ENCODE measurements around the gene SH2B2.
A peak's percentile ranks its signal among the peaks of the same experiment; 100 is the strongest.

Gene SH2B2

DNA sequence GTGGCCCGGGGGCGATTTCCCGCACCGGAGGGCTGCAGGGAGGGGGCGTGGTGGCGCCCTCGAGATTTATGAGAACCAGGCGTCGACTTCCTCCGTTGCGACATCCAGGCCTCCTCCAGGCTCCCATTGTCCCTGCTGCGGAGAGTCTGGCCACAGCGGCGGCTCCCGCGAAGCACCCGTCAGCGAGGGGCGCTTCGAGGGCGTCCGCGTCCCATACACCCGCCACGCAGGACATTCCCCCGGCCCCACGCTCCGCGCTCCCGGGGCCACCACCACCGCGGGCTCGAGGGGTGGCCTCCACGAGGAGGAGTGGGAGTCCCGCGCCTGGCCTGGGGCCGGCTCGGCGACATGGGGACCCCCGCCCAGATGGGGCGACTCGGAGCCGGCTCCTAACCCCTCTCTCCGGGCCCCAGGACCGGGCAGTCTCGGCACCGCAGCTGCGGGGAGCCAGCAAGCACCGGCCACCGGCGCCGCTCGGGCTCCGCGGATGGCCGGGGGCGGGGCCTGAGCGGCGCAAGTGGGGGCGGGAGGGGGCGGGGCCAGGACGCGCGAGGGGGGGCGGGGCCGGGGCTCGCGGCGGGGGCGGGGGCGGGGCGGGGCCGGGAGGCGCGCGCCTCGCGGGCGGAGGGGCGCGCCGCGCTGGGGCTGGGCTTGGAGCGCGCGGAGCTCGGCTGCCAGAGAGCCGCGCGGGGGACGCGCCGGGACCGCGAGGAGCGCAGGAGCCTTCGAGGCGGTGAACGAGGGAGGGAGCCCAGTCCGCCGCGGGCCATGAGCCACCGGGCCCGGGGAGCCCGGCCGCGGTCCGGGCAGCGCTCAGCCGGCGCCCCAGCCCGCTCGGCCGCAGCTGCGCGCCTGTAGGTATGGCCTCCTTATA, at the start of gene SH2B2:
Gene SH2B2, plus strand, starts transcription at position 632 of the 874 bp plus-strand sequence. CDS start 13,683 bp downstream, outside the sequence.
- DNase-seq (ENCODE audit: low read depth) = peak; percentile 61

GRCh38 chr7:102239206-102239820, 47.4 kb upstream of the SH2B2 start:
- DNase-seq (ENCODE audit: low read depth) = no peak

GRCh38 chr7:102241431-102241830, 45.2 kb upstream of the SH2B2 start:
- DNase-seq (ENCODE audit: low read depth) = no peak

DNA sequence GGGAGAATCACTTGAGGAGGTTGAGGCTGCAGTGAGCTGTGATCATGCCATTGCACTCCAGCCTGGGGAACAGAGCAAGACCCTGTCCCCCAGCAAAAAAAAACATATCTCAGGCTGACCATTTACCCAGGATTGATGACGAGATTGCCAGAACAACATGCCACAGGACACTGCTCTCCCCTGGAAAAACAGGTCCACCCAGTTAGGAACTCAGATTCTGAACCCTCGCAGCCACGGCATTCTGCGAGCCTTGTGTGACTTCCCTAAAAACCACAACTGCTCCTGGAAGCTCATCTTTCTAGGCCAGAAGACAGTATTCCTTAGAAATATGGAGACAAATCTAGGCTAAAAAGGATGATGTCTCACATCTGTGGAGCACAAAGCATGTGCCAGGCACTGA, 42.1 kb upstream of the SH2B2 start:
- DNase-seq (ENCODE audit: low read depth) = no peak

- no peak for DNase-seq (ENCODE audit: low read depth)
Measured at GRCh38 chr7:102248081-102248455, 38.6 kb upstream of the SH2B2 start.

DNA sequence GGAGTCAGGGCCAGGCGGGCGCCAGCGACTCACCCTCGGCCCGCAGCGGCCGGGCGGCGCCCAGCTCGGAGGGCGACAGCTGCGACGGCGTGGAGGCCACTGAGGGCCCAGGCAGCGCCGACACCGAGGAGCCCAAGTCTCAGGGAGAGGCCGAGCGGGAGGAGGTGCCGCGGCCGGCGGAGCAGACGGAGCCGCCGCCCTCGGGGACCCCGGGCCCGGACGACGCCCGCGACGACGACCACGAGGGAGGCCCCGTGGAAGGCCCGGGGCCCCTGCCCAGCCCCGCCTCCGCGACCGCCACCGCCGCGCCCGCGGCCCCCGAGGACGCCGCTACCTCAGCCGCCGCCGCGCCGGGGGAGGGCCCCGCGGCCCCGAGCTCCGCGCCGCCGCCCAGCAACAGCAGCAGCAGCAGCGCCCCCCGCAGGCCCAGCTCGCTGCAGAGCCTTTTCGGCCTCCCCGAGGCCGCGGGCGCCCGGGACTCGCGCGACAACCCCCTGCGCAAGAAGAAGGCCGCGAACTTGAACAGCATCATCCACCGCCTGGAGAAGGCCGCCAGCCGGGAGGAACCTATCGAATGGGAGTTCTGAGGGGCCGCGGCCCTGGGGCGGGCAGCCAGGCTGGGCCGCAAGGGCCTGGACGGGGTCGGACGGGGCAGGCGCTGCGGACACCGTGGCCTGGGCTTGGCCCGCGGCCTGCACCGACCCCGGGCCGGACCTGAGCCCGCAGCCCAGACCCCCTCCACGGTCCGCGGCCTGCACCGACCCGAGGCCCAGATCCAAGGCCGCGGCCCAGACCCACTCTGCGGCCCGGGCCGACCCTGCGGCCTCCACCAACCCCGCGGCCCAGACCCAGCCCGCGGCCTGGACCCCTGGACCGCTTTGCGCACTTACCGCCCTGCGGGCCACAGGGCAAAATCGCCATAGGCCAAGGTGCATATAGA, 37.9 kb upstream of the SH2B2 start:
- no peak for DNase-seq (ENCODE audit: low read depth)

DNA sequence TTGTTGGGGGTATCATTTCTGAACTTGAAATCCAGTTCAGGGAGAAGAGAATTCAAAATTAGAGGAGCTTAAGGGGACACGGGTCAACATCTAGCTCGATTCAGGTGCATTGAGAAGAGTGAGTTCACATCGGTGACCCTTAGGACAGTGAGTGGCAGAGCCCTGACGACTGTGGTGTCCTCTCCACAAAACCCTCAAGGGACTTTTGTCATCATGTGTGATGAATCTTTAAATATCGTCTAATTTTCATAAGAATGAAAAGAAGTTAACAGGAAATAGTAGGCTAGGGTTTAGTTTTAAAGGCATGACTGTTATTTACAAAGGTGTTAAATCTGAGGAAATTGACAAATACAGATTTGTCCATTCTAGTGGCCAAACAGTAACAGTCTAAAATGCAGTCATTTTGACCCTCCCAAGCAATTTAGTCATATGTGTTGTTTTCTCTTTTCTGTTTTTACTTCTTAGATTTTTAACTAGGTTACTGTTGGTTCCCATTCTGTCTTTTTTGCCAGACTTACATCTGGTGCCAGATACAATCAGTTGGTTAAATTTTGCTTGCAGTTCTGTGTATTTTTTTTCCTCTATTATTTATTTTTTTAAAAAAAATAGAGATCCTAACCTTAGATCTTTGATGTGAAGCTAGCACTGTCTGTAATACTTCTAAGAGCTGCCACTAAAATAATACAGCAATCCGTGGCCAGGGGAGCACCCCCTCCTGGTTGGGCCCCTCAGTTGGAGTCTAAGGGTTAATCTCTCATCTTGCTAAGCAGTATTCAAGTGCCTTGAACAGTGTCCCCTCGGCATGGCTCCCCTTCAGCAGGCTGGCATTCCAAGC, 34.9 kb upstream of the SH2B2 start:
- no peak for DNase-seq (ENCODE audit: low read depth)

GRCh38 chr7:102252366-102252982, 34.2 kb upstream of the SH2B2 start:
- DNase-seq (ENCODE audit: low read depth) = no peak

DNA sequence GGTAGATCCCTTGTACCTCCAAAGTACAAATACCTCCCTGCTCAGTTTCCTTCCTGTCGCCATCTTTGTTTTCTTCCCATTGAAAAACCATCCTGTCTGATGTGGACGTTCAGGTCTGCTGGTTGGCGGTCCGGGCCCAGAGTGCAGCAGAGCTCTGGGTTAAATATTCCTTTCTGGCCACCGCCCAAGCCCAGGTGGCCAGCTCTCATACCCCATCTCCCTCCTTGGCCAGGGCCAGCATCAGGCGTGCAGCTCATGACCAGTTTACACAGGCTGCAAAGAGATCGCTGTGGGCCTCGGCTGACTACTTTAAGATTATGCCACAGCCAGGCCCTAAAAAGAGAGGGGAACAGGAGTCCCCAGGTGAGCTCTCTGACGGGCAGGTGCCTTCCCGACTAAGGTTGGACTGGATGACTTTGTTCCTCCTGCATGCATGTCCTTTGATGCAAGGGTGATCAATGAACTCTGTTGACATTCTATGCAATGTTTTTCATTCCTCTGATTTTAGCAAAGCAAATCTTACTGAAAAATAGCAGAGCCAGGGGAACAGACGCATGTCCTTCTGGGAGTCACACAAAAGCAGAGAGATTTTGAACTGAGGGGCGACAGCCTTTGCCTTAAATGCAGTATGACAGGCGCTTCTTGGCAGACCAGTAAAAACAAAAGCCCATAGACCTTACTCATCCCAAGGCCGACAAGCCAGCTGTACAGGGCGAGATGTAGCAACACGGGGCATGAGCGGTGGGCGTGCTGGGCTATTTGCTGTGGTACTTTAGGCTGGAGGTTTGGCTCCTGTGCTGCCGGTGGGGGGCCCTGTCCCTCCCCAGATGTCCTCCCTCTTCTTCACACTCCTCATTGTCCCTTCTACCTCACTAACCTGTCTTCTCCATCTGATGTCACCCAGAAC, 33.3 kb upstream of the SH2B2 start:
- DNase-seq (ENCODE audit: low read depth) = no peak

DNA sequence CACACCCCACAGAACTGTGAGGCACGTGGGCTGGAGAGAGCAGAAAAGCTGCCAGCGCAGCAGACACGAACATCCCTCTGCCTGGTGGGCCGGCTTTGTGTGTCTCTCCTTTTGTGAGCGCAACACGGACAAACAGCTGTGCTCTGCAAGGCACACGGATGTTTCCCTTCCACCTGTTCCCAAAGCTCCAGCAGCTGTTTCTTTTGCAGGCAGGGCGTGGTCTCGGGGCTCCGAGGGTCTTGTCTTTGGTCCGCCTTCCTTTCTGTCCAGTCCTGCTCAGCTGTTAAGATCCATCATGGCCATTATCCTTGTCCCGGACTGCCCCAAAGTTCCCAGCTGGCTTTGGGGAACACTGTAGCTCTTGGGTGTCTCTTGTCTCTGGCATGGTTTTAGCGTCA, 32.7 kb upstream of the SH2B2 start:
- no peak for DNase-seq (ENCODE audit: low read depth)

DNA sequence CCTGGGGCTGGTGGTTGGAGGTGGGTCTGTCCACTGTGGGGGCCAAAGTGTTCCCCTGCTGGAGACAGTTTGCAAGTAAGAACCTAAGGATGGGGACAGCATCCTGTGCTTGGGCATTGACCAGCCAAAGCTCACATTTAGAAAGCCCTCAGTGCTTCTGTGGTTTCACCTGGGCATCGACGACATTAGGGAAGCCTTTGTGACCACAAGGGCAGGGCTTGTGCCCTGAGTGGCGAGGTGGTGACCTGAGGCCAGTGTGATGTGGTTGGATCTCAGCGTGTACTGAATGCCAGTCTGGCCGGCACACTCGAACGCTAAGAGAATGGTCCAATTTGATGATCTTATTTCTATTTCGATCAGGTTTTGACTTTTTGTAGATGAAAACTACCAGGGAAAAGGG, 32.1 kb upstream of the SH2B2 start:
- DNase-seq (ENCODE audit: low read depth) = no peak

DNA sequence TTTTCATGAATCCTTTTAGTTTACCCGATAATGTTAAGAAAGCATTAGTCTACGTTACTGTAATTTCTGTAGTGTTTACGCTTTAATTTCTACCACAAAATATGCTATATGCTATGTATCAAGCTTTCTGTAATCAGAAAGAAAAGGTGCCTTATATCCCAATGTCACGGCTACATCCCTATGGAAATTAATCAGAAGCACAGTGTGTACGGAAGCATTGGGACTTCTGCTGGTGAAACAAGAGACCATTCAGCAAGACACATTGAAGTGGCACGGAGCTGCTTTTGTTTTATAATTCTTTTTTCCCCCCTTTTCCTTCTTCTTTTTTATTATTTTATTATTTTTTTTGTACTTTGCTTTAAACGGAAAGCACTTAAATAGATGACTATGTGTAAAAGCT, 31.2 kb upstream of the SH2B2 start:
- no peak for DNase-seq (ENCODE audit: low read depth)

DNA sequence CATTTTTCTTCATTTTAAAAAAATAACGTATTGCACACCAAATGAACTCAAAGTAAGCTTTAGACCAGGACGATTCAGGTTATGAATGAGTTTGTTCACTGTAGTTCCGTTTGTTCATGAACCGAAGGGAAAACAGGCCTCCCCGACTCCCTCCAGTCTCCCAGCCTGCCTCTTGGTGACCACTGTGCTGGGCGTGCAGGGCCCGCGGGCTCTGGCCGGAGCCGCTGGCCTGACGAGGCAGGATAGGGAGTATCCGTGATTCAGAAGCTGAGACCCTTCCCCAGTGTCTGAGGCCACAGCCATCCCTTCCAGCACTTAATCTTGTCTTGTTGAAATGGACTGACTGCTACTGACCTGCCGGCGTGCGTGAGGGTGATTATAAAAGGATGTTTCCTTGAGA, 30.8 kb upstream of the SH2B2 start:
- no peak for DNase-seq (ENCODE audit: low read depth)

DNA sequence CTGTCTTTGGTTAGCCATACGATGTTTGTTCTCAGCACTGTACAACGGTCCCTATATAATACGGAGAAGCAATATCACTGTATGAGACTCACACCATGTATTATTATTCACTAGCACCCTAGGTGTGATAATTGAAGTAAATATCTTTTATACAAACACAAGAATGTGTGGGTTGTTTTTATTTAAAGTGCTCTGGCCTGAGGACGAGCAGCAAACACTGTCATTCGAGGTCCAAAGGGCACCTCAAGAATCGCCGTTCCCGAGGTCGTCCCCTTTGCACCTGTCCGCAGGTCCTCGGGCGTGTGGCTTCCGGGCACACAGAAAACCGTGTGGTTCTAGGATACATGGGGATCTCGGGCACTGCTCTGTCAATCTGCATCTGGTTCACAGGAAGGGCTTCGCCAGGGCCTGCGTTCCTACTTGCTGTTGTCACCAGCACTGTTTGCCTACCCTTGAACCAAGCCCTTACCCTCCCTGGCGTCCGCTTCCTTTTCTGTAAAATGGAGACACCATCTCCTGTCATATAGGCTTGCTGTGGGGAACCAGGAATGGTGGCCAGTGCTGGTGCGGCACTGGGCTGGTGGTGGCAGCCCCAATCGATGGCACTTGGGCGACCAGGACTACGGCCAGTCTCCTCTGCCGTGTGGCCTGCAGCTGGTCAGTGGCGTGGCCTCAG, 28.5 kb upstream of the SH2B2 start:
- no peak for DNase-seq (ENCODE audit: low read depth)

GRCh38 chr7:102258749-102259107, 27.9 kb upstream of the SH2B2 start:
- no peak for DNase-seq (ENCODE audit: low read depth)

- DNase-seq (ENCODE audit: low read depth) = peak; percentile 14
Measured at GRCh38 chr7:102260856-102261255, 25.8 kb upstream of the SH2B2 start.

GRCh38 chr7:102261451-102261850, 25.2 kb upstream of the SH2B2 start:
- no peak for DNase-seq (ENCODE audit: low read depth)

GRCh38 chr7:102262546-102262945, 24.1 kb upstream of the SH2B2 start:
- no peak for DNase-seq (ENCODE audit: low read depth)

- DNase-seq (ENCODE audit: low read depth) = no peak
Measured at GRCh38 chr7:102264367-102264891, 22.2 kb upstream of the SH2B2 start.

All from fibroblast of gingiva (primary cell).